GM21367 (cell line): ENCODE measurements around the gene DCN.

ENCODE experiments used
- ATAC-seq: cut with Tn5 transposase; IDR thresholded peaks from one replicate; pipeline ENCODE4 v1.9.1; 2021; ENCODE audit not compliant: unreplicated experiment

Gene DCN

DNA sequence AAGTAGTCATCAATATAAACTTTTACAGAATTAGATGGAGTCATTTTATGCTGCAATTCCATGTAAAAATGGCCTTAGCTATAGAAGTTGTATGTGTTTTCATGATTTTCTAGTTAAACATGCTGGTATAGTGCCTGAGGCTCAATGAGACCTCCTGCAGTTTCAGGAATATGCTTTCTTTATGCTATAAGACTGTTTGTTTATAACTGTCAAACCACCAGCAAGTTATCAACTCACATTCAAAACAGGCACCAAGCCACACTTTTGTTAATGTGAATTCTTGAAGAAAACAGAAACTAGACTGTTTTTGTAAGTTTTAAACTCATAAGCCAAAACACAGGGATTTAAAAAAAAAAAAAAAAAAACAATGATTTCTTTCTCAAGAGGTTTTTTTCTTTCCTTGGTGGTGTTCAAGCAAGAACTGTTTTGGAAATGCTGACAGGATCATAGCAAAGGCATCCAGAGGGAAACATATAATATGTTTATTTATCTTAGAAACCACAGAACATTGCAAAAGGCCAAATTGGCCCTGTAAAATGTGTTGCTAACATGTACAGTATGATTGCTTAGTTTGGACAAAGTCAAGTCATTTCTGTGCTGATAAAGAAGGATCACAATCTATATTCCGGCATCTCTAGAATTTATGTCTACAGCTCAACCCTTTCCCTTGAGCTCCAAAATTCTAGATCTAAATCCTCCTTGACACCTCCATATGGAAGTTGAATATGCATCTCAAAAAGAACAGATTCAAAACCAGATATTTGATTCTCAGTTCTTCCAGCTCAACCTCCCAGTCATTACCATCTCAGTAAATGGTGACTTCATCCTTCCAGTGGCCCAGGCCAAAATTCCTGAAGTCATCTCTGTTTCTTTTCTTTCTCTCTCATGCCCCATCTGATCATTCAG, 42.3 kb downstream of the DCN start:
- ATAC-seq, result no peak

DNA sequence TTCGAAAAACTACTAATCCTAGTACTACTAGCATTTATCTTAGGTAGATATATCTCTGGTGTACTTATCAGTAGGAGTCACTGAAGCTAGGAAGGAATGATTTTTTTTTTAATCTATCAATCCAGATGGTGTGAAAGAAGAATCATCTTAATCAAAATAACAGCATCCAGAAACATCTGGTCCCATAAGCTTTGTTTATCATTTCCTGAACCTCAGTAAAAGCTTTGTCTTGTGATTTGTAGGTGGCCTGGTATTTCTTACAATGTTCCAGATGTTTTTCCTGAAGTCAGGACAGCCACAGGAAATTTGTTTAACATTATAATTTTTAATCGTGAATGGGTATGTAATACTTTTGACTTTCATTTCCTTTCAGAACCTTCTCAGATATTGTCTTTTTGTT, 43.3 kb downstream of the DCN start:
- ATAC-seq, result no peak

DNA sequence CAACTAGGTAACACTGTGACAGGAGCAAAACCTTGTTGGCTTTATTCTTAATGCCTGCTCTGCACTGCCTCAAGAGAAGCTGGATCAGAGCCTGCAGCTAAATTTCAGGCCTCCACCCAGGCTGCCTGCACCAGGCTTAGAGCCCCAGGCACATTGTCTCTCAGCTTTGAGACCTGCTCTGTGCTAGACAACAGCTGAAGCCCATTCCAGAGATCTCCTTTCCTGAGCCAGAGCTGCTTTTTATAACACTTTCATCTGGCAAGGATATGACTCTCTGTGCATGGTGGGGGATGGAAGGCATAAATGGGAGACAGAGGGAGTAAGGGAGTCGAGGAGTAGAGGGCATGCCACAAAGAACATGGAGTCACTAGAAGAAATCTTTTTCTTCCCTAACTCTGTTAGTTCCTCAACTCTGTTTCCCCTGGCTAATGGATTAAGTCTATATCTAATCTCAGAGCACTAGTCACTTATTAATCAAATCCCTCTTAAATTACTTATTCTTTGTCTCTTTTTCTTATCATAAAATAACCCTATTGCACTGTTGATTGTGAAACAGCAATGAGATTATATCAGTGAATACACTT, 44.2 kb downstream of the DCN start:
- ATAC-seq, result no peak

DNA sequence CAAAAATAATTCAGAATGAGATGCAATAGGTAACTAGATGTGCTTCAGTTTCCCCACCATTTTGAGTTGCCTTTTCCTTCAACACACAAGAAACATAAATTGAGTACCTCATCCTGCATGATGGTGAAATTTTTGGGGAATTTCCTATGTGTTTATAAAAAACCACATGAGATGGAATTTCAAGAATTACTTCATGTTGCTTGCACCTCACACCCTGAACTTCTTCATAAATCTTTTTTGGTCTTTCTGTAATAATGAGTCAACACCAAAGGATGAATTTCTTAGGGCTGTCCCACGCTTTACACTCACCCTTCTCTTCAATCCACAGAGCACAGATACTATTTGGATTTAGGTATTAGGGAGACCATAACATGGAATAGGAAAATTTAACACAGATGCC, 48.7 kb downstream of the DCN start:
- ATAC-seq, result no peak

DNA sequence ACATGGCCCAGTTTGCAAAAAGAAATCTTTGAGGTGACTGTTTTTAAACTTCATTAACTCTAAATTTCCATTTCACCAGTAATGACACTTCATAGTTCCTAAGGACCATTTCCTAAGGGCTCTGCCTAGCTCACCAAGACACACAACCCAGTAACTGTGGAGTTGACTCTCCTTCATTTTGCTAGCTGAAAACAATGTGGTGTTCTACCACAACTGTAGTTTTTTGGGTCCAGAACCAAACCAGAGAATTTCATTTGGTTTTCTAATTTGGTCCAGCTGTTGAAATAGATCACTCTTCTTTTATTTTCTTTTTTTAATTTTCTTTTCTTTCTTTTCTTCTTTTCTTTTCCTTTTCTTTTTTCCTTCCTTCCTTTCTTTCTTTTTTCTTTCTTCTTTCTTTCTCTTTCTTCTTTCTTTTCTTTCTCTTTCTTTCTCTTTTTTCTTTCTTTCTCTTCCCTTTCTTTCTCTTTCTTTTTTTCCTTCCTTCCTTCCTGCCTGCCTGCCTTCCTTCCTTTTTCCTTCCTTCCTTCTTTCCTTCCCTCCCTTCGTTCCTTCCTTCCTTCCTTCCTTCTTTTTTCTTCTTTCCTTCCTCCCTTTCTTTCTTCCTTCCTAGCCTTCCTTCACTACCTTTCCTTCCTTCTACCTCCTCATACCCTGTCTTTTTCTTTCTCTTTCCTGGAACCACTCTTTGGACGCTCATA, 52.8 kb downstream of the DCN start:
- no peak for ATAC-seq

DNA sequence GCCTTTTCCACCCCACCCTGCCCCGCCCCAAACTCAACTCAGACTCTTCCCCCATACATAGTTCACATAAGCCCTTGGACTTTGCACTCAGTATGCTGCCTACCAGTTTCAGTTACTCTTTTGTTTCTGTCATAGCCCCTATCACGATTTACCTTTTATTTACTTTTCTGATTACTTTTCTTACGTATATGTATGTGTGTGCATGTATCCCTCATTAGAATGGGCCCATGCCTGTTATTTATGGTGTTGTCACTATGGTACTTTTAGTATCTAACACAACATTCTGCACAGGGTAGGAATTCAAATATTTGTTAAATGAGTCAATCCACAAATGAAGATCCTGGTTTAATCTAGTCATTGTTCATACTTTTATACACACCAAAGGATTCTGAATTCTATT, 54.9 kb downstream of the DCN start:
- no peak for ATAC-seq

DNA sequence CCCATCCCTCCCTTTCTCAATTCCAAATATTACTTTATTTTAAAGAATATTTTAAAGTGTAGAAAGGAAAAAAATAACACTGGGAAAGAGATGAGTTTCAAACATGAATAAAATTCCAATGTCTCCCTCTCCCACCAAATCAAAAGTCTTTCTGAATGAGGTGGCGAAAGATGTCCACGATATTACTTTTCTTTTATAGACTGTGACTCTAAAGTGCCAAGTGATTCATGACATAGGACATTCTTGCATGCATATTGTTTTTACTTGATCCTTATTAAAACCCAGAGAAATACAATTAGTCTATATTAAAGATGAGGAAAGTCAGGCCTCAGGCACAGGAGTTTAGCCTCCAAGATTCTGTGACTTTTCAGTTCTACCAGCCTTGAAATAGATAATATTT, 55.3 kb downstream of the DCN start:
- ATAC-seq, result no peak

DNA sequence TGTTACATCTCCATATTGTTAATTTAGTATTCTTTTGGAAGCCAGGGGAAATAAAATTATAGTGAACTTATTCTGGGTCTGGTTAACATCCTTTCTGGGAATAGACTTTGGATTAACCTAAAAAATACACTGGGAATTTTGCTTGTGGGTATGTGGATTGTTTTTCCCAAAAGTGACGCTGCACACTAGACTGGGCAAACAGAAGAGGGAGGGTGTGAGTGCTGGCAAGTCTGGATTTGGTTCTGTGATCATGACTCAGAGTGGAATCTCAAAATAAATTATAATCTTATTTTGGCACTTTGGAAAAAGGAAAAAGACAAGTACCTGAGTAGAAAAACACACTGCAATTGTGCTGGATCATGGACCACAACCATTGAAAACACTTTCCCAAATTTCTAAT, 56.1 kb downstream of the DCN start:
- no peak for ATAC-seq

DNA sequence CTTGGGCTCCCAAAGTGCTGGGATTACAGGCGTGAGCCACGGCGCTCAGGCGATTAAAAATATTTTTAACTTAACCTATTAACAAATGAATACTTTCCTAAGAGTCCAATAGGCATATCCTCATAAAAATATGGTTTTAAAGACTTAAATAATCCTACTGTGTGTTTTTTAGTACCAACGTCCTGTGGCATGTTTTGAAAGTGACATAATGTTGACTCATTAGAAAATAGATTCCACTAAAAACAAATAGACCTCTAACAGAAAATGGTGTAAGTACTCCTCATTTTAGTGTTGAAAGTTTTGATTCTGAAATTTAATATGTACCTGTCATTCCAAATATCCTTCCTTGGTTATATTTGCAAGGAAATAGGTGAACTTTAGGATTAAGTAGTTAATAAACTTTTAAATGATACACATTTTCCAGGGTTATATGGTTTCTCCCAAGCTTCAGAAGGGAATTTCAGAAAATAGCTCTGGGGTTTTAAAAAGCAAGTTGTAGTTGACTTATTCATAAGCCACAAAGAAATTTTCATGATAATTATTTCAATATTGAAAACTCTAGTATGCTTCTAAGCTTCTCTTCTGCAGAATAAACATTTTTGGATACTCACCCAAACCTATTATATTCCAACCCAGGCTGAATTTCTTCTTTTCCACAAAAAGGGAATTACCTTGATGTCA, 59.2 kb downstream of the DCN start:
- ATAC-seq, result no peak

DNA sequence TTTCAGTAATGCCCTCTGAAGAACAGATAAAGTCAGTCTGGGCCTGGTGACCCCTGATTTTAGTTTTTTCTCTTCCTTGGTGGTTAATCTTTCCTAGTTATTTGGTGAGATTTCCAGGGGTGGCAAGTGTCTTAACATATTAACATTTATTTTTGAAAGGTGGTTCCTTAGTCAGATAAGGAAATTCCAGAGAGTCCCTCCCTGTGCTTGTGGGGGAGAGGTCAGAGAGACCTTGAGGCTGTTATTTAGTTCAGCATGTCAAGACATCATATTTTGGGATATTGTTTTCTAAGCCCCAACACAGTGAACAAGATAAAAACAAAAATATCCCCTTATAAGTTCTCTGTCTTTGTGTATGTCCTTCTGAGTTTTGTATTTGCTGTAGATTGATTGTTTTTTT, 61.8 kb downstream of the DCN start:
- no peak for ATAC-seq

DNA sequence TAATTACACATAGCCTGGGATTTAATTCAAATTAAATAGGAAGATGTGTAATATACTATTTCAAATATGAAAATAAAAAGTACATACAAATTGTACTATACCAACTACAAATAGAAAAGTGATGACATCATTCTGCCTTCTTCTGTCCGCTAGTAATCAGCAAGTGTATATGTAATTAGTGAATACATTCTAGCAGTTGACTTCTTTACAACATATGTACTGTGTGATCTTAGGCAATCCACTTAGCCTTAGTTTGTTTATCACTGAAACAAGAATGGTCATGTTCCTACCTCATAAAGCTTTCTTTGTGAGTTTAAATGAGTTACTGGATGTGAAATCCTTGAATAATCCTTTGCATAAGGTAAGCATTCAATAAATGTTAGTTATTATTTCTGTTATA, 63.5 kb downstream of the DCN start:
- no peak for ATAC-seq

DNA sequence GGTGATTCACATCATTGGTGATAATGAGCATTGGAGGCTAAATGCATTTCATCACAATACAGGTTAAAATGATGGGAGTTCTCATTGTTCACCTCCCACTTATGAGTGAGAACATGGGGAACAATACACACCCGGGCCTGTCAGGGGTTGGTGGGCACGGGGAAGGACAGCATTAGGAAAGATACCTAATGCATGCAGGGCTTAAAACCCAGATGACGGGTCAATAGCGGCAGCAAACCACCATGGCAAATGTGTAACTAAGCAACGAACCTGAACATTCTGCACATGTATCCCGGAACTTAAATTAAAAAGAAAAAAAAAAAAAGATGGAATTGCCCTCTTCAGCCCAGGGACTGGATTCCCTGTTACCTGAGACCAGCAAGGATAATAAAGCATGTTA, 69.0 kb downstream of the DCN start:
- ATAC-seq, result no peak

DNA sequence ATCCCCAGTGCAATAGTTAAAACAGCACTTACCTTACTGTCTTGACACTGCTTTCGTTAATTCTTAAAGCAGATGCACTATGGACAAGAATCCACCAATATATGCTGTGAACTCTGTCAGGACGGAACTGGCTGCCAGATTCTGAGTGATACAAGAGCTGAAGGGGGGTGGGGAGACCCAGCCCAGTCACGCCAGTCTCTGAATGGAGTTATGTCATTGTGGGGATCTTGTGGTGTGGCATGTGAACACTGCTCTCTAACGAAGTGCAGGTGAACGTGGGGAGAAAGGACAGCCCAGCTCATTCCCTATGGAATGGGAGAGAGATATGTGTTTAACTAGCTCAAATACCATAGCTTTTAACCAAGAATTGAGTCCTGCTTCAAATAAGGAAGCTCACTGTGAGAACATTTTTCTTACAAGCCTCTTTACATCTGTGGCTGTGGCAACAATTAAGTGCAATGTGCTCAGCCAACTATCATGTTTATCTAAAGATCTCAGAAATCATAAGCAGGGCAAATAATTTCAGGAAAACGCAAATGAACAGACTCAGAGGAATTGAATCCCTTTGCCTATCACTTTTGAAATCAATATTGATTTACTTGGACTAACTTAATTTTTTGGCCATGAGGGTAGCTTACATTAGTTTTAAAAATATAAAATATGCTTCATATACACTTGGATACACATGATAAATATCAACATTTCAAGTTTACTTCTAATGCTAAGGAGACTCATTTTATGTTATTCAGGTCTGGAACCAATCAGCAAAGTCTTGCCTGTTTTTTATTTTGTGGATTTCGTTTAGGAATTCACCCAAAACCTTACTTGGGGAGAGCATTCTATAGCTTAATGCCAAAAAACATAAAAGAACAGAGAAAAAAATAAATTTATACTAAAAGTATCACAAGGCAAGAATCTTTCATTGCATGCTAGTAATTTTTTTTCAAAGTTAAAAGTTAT, 71.0 kb downstream of the DCN start, which contains the start of gene LUM:
Gene LUM, minus strand, starts transcription at position 129 of the 960 bp plus-strand sequence. CDS start 2,515 bp downstream, outside the sequence.
- no peak for ATAC-seq

DNA sequence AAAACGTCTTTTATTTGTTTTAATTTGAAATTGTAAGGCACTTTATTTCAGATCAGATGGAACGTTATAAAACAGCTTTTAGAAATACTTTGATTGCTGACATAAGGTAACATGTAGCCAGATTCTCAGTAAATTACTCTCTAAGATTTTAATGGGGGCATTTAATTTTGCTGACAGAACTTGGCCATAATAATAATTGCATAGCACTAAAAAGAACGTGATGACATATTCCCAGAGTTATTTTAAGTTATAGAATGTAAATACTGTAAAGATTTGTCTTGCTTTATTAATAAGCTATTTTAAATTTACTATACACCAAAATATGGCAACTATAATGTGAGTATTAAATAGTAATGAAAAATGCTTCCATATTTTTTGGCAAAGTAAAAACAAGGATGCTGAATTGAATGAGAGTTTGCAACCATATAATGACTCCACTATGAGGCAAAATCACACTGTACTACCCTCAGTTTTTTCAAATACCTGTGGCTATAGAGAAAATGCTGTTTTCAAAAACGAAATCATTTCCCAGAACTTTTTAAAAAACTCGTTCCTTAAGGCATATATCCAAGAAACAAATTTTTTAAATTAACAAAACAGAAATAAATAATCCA, 72.2 kb downstream of the DCN start:
- no peak for ATAC-seq

DNA sequence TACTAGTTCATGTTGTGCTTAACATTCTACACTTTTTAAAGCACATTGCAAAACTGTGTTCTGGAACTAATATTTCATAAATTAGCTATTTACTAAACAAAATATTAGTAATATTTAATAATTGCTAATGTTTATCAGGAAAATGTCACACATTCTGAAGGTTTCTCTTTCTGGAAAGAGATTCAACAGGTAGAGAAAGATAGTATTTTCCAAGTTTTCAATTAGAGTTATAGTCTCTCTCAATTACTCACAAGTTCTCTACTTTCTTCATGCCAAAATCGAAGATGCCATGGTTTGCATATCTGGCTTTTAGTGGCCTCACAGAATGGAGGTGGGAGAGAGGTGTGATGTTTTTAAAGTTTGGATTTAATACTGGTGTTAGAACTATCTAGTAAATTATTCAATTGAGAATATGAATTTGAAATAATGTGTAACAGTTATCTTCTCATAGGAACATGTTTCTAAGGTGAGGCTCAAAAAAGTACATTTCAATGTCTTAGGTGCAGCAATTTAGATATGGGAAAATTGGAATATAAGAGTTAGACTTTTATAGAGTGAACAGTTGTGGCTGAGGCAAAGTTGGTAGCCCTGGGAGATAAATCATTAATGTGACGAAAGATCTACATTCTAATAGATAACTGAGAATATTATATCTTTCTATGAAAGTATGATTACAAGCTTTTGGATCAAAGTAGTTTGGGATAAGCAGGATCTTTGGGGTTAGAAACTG, 72.9 kb downstream of the DCN start:
- no peak for ATAC-seq

DNA sequence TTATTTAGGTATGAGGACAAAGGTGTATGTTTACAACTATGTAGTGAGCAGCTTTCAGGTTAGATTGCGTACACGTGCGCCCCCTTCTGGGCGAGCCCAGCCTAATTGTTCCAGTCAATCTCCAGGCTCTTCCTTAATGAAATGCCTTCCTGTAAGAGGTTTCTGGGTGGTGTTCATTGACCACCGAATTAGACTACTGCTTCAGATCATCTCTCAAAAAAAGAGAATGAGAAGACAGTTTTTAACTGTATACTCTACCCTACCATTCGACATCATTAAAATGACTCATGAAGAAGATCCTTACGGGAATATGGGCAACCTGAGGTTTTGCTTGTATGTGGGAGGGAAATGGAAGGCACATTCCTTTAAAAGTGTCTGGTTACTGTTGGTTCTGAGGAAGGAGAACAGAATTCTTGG, 73.5 kb downstream of the DCN start:
- peak; percentile 76 for ATAC-seq

DNA sequence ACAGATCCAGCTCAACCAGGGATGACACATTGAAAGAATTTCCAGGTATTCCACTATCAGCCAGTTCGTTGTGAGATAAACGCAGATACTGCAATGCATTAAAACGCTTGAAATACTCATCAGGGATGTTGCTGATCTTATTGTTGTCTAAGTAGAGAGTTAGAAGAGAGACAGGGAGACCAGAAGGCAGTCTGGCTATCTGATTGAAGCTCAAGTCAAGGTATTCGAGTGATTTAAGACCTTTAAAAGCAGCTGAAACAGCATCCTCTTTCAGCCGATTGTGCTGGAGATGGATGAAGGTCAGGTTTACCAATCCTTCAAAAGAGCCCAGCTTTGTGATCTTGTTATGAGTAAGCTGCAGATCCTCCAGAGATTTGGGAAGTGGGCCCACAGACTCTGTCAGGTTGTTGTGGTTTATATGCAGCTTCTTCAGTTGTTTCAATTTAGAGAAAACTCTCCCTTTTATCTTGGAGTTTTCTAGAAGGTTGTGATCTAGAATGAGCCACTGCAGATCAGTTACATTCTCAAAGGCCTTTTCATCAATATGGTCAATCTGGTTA, 74.3 kb downstream of the DCN start:
- no peak for ATAC-seq

DNA sequence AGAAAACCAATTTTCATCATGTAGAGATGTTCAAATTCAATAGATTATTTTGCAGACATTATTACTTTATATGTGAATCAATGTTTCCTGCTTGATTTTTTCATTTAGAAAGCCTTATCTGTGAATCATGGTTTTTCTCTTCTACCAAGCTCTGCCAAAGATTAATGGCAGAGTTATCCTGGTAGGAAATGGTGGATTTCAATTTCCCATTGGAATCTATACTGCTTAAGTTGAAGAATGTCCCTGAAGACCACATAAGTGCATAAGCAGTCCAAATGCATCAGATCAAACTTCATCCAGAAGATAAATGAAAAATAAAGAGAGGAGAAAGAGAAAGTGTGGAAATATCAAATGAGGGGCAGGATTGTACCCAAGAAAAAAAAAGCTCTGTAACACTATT, 76.3 kb downstream of the DCN start:
- no peak for ATAC-seq

DNA sequence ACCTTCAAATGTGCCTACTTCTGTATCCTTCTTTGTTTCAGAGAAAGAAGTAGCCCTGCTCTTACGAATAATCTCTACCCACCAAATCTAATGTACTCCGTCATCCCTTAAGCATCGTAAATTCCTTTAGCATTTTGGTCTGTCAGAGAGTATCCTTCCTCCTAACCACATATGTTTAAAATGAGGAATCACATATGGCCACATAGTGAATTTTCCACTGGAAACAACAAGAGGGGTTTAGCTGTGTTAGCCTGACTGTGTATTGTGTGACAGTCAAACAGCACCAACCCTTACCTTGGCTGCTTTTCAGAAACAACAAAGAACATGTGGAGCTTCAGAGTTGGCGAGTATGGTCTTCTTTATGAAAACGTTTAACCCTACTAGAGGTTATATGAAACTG, 76.8 kb downstream of the DCN start:
- no peak for ATAC-seq
